Prostate gland (tissue), 2 donors: ENCODE results near the gene CREB1. TPM values are rescaled to one million over a fixed set of nuclear protein-coding genes. Genes with fewer than 3 reads are reported as not detected.

Source experiments
- DNase-seq: peaks from one replicate; pipeline ENCODE4 v3.0.0-alpha.2; 2019; ENCODE audit warnings: low spot score
- H3K27ac ChIP-seq, 2 donors: fragments of 200-600 bp; sonication (generic); 2 replicates each; pipeline ENCODE4 v1.5.1; 2017 to 2019
- H3K27me3 ChIP-seq: fragments of 200-600 bp; sonication (generic); replicated peaks from 2 replicates; pipeline ENCODE4 v1.5.1; 2019; ENCODE audit not compliant: insufficient read depth
- H3K36me3 ChIP-seq, 2 donors: fragments of 200-600 bp; sonication (generic); 1 replicate in 1 of 2; 2 replicates in 1 of 2; pipeline versions ENCODE4 v1.5.1 to v1.8.1; 2017 to 2019
- H3K4me1 ChIP-seq: fragments of 200-600 bp; sonication (generic); replicated peaks from 2 replicates; pipeline ENCODE4 v1.5.1; 2019
- H3K4me3 ChIP-seq, 2 donors: fragments of 200-600 bp; sonication (generic); 2 replicates each; pipeline ENCODE4 v1.5.1; 2017 to 2019
- H3K9me3 ChIP-seq: fragments of 200-600 bp; sonication (generic); 2 replicates; pipeline ENCODE4 v1.5.1; 2017
- POLR2A ChIP-seq: fragments of 450-650 bp; IDR thresholded peaks from one replicate; pipeline ENCODE4 v1.6.1; 2016; ENCODE audit warnings: antibody characterized with exemption, mild to moderate bottlenecking
- POLR2AphosphoS5 ChIP-seq: sonication (generic); formaldehyde crosslinking; IDR thresholded peaks from one replicate; pipeline ENCODE4 v1.6.1; 2017; ENCODE audit warnings: antibody characterized with exemption
- WGBS: methylation state at CpG from one replicate; pipeline ENCODE4 v1.1.5; 2018; 5-methylcytosine and 5-hydroxymethylcytosine counted together
- intact Hi-C: fragments of 100-400 bp; cut with DNase I; formaldehyde crosslinking; loops from one replicate; pipeline ENCODE4 v1.14.2; 2022
- total RNA-seq, 2 donors: library from RNA; depleted of rRNA; stranded (reverse); fragments of >200 nt; gene quantifications; one replicate each; pipeline ENCODE4 v1.1.0, GENCODE V29; 2016
- TF ChIP-seq, protein P1 (sequence below), 4 experiments: fragments of 200-600 bp in 2 of 4; fragments of 450-650 bp in 2 of 4; sonication (generic) in 2 of 4; IDR thresholded peaks; 1 replicate in 3 of 4; 2 replicates in 1 of 4; pipeline ENCODE4 v1.5.1; 2016 to 2019; ENCODE audit warnings: antibody characterized with exemption in 4 of 4, mild to moderate bottlenecking in 2 of 4, moderate library complexity in 2 of 4

The CREB1 gene
- total RNA-seq, 2 donors from 2014 or later, result 44.0 to 47.1 TPM

DNA sequence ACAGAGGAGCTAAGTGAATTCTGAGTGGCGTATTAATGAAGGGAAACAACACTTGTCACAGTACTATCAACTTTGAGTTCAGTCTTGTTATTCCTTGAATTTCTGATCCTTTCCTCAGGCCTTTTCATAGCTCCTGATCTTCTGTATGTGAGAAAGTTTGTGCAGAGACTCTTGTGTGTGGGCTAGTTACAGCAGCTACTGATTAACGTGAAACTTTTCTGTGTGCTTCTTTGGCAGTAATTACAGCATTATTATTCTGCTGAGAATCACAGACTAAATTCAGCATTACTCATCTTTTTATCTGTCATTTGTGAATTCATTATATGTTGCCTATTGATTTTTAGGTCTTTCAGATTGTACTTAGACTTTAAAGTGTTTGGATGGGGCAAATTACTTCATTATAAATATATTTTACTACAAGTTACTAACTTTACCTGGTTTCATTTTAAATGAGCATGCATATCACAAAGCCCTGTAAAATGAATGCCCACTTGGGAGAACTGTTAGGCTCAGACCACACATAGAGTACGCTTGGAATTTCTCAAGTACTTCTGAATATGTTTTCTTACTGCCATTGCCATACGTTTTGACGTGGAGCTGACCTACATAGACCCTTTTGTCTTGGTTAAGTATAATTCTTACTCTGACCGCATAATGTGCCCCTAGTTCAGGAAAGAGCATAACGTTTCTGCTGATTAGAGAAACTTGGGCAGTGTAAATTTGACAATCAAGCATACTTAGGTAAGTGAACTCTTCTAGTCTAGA lies 36.2 kb downstream of the CREB1 start:
- no peaks in the 10 kb centered on the region for H3K9me3 ChIP-seq
- WGBS, result 89% methylated on average over 7 of the region's 7 CpGs
- no peaks in the 10 kb centered on the region for H3K4me1 ChIP-seq
- no peaks in the 10 kb centered on the region for H3K36me3 ChIP-seq
- H3K27ac ChIP-seq, result no peak overlapping the region
- H3K27me3 ChIP-seq, result no peaks in the 10 kb centered on the region
- intact Hi-C loops, result no loop called here
- no peak for TF ChIP-seq POLR2AphosphoS5
- TF ChIP-seq POLR2A, result no peak
- TF ChIP-seq, protein P1, sequence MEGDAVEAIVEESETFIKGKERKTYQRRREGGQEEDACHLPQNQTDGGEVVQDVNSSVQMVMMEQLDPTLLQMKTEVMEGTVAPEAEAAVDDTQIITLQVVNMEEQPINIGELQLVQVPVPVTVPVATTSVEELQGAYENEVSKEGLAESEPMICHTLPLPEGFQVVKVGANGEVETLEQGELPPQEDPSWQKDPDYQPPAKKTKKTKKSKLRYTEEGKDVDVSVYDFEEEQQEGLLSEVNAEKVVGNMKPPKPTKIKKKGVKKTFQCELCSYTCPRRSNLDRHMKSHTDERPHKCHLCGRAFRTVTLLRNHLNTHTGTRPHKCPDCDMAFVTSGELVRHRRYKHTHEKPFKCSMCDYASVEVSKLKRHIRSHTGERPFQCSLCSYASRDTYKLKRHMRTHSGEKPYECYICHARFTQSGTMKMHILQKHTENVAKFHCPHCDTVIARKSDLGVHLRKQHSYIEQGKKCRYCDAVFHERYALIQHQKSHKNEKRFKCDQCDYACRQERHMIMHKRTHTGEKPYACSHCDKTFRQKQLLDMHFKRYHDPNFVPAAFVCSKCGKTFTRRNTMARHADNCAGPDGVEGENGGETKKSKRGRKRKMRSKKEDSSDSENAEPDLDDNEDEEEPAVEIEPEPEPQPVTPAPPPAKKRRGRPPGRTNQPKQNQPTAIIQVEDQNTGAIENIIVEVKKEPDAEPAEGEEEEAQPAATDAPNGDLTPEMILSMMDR (IDR thresholded peaks at IDR 0.05), result no peak
- H3K4me3 ChIP-seq, result no peak overlapping the region
- no peak for DNase-seq

DNA sequence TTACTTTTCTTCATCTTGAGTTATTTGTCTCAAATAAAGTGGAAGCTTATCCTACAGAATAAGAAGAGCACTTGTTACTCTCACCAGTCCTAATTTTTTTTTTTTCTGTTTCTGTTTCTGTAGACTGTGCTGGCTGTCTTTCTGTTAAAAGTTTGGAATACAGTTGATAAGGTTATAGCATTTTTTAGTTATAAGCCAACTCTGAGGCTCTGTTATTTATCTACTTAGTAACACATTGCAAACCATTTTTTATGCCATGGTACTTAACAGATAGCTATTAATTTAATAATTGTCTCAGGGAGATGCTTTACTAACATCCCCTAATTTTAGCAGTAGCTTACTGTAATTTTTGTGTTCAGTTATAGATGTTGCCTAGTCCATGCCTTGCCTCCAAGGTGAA lies 37.9 kb downstream of the CREB1 start:
- no peak for DNase-seq
- intact Hi-C loops, result no loop called here
- no peaks in the 10 kb centered on the region for H3K36me3 ChIP-seq
- no peaks in the 10 kb centered on the region for H3K27me3 ChIP-seq
- H3K27ac ChIP-seq, result no peak overlapping the region
- no peak for TF ChIP-seq POLR2AphosphoS5
- no peak for TF ChIP-seq POLR2A
- TF ChIP-seq, protein P1 (IDR thresholded peaks at IDR 0.05), result no peak
- no peaks in the 10 kb centered on the region for H3K4me1 ChIP-seq
- H3K4me3 ChIP-seq, result no peak overlapping the region
- H3K9me3 ChIP-seq, result no peaks in the 10 kb centered on the region

DNA sequence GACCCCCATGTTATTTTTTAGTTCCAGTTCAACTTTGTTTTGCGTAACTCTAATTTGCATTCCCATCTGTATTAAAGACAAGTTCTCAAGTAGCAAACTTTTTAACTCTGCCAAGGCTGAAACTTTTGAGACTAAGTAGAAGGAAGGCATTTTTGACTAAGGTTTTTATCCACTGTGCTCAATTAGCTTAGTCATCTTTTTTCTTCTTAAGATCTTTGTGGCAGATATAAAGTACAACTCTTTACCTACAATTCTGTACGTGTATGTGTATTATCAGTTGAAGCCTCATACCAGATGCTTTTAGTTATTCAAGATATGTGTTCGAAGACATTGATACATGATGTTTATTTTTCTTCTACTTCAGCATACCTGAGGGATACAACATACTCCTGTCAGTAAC lies 41.6 kb downstream of the CREB1 start:
- H3K36me3 ChIP-seq, result no peaks in the 10 kb centered on the region
- TF ChIP-seq, protein P1 (IDR thresholded peaks at IDR 0.05), result no peak
- TF ChIP-seq POLR2AphosphoS5 (no peak), POLR2A (no peak)
- no peaks in the 10 kb centered on the region for H3K9me3 ChIP-seq

DNA sequence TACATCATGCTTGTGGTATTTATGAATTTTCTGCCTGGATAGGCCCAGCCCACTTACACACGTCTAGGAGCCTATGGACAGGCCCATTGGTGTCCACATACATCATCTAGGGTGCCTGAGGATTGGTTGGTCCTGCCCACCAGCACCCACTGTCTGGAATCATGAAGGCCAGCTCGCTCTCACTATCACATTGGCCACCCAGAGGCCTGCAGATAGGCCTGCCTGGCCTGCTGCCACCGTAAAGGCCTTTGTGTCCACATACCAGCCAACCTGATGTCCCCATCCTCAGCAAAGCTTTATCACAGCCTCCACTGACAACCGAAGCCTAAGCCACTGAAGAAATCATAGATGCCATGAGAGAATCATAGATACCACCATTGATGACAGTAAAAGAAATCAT lies 55.2 kb downstream of the CREB1 start:
- Histone ChIP-seq H3K4me1 (no peaks in the 10 kb centered on the region), H3K9me3 (no peaks in the 10 kb centered on the region), H3K36me3 (no peaks in the 10 kb centered on the region), H3K27me3 (no peaks in the 10 kb centered on the region), H3K27ac (peak overlapping the region in 1 of 2 donors; percentile 50), H3K4me3 (no peak overlapping the region)
- intact Hi-C loops, result no loop called here
- TF ChIP-seq POLR2A (no peak), POLR2AphosphoS5 (no peak)
- TF ChIP-seq, protein P1 (IDR thresholded peaks at IDR 0.05), result no peak
- WGBS, result 98% methylated on average over 4 of the region's 4 CpGs
- DNase-seq, result no peak

More for the DNA sequence above, 41.6 kb downstream of the CREB1 start:
- intact Hi-C loops, result no loop called here
- Histone ChIP-seq H3K4me1 (no peaks in the 10 kb centered on the region), H3K27ac (no peak overlapping the region), H3K4me3 (no peak overlapping the region), H3K27me3 (no peaks in the 10 kb centered on the region)
- DNase-seq, result no peak
- 87% methylated on average over 3 of the region's 3 CpGs for WGBS

DNA sequence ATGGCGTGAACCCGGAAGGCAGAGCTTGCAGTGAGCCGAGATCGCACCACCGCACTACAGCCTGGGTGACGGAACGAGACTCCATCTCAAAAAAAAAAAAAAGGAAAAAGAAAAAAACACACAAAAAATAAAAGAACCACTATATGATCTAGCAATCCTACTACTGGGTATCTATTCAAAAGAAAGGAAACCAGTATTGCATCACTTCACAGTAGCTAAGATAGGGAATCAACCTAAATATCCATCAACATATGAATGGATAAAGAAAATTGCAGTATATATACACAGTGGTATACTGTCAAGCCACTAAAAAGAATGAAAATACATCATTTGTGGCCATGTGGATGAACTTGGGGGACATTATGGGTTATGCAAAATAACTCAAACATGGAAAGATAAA lies 57.5 kb downstream of the CREB1 start:
- Histone ChIP-seq H3K4me3 (no peak overlapping the region), H3K27me3 (no peaks in the 10 kb centered on the region), H3K4me1 (no peaks in the 10 kb centered on the region), H3K9me3 (no peaks in the 10 kb centered on the region), H3K27ac (no peak overlapping the region), H3K36me3 (no peaks in the 10 kb centered on the region)
- TF ChIP-seq, protein P1 (IDR thresholded peaks at IDR 0.05), result no peak
- no peak for TF ChIP-seq POLR2AphosphoS5
- no peak for TF ChIP-seq POLR2A
- 94% methylated on average over 7 of the region's 7 CpGs for WGBS
- intact Hi-C loops, result no loop called here
- no peak for DNase-seq
